ENCODE data around the gene APPBP2. TPM values are rescaled to one million over a fixed set of nuclear protein-coding genes. Genes with fewer than 3 reads are reported as not detected.

APPBP2 gene
- total RNA-seq, 1 donor from 2014 or later, result 8.6 TPM

GRCh38 chr17:60416368-60416925 lies 109.6 kb downstream of the APPBP2 start:
- no peaks in the 10 kb centered on the region for H3K9me3 ChIP-seq
- no peak for DNase-seq (ENCODE audit: low spot score in 2 of 2)
- intact Hi-C loops (cut with DNase I), result no loop called here
- H3K4me3 ChIP-seq, result no peak overlapping the region
- no peaks in the 10 kb centered on the region for H3K27me3 ChIP-seq
- H3K4me1 ChIP-seq, result no peaks in the 10 kb centered on the region
- no peaks in the 10 kb centered on the region for H3K36me3 ChIP-seq
- H3K27ac ChIP-seq, result no peak overlapping the region
- TF ChIP-seq, protein P1, sequence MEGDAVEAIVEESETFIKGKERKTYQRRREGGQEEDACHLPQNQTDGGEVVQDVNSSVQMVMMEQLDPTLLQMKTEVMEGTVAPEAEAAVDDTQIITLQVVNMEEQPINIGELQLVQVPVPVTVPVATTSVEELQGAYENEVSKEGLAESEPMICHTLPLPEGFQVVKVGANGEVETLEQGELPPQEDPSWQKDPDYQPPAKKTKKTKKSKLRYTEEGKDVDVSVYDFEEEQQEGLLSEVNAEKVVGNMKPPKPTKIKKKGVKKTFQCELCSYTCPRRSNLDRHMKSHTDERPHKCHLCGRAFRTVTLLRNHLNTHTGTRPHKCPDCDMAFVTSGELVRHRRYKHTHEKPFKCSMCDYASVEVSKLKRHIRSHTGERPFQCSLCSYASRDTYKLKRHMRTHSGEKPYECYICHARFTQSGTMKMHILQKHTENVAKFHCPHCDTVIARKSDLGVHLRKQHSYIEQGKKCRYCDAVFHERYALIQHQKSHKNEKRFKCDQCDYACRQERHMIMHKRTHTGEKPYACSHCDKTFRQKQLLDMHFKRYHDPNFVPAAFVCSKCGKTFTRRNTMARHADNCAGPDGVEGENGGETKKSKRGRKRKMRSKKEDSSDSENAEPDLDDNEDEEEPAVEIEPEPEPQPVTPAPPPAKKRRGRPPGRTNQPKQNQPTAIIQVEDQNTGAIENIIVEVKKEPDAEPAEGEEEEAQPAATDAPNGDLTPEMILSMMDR (IDR thresholded peaks at IDR 0.05), result no peak

GRCh38 chr17:60415146-60415545 lies 110.9 kb downstream of the APPBP2 start:
- no peaks in the 10 kb centered on the region for H3K9me3 ChIP-seq
- no peak overlapping the region for H3K27ac ChIP-seq
- no peak for DNase-seq (ENCODE audit: low spot score in 2 of 2)
- H3K4me3 ChIP-seq, result no peak overlapping the region
- H3K27me3 ChIP-seq, result no peaks in the 10 kb centered on the region
- intact Hi-C loops (cut with DNase I), result no loop called here
- TF ChIP-seq, protein P1 (IDR thresholded peaks at IDR 0.05), result no peak
- H3K36me3 ChIP-seq, result no peaks in the 10 kb centered on the region
- H3K4me1 ChIP-seq, result no peaks in the 10 kb centered on the region

- H3K27ac ChIP-seq, result no peak overlapping the region
- H3K36me3 ChIP-seq, result no peaks in the 10 kb centered on the region
- no peak for DNase-seq (ENCODE audit: low spot score in 2 of 2)
- H3K4me3 ChIP-seq, result no peak overlapping the region
- H3K4me1 ChIP-seq, result no peaks in the 10 kb centered on the region
- intact Hi-C loops (cut with DNase I), result no loop called here
- H3K27me3 ChIP-seq, result no peaks in the 10 kb centered on the region
- TF ChIP-seq, protein P1 (IDR thresholded peaks at IDR 0.05), result no peak
- H3K9me3 ChIP-seq, result no peaks in the 10 kb centered on the region
Observed at GRCh38 chr17:60412701-60413100, 113.3 kb downstream of the APPBP2 start.

DNA sequence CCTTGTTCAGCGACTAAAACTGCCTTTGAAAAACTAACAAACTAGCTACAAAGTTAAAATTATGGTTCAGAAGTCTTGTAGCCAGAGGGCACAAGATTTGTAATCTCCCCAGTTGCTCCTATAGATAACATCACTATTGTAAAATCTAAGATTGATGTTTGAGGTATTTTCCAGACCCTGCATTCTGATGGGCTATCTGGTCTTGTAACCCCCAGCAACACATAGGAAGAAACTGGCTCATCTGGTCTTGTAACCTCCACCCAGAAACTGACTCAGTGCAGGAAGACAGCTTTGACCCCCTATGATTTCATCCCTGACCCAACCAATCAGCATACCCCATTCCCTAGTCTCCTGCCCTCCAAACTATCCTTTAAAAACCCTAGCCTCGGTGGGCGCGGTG lies 116.0 kb downstream of the APPBP2 start:
- H3K4me3 ChIP-seq, result no peak overlapping the region
- no peaks in the 10 kb centered on the region for H3K36me3 ChIP-seq
- no peaks in the 10 kb centered on the region for H3K27me3 ChIP-seq
- TF ChIP-seq, protein P1 (IDR thresholded peaks at IDR 0.05), result no peak
- intact Hi-C loops (cut with DNase I), result no loop called here
- H3K4me1 ChIP-seq, result no peaks in the 10 kb centered on the region
- DNase-seq (ENCODE audit: low spot score in 2 of 2), result no peak
- H3K9me3 ChIP-seq, result no peaks in the 10 kb centered on the region
- H3K27ac ChIP-seq, result no peak overlapping the region

DNA sequence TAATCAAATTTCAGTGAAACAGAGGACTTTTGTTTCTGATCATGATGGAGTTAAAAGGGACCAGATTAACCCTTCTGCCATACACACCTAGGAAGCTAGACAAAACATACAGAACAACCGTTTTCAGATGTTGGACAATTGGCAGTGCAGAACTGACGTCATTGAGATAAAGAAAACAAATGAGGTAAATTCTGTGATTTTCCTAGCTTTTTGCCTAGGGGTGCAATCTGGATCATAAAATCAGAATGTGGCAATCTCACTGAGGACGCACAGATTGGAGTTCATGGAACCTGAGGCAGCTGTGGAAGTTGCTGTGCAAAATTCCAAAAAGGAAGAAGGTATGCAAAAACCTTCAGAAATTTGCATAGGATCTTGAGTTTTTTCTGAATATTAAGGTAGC lies 119.2 kb downstream of the APPBP2 start:
- H3K27me3 ChIP-seq, result no peaks in the 10 kb centered on the region
- no peak for DNase-seq (ENCODE audit: low spot score in 2 of 2)
- H3K4me1 ChIP-seq, result no peaks in the 10 kb centered on the region
- intact Hi-C loops (cut with DNase I), result no loop called here
- no peaks in the 10 kb centered on the region for H3K36me3 ChIP-seq
- H3K4me3 ChIP-seq, result no peak overlapping the region
- no peak overlapping the region for H3K27ac ChIP-seq
- no peaks in the 10 kb centered on the region for H3K9me3 ChIP-seq
- TF ChIP-seq, protein P1 (IDR thresholded peaks at IDR 0.05), result no peak

- Histone ChIP-seq H3K4me1 (no peaks in the 10 kb centered on the region), H3K4me3 (no peak overlapping the region), H3K27ac (no peak overlapping the region), H3K36me3 (no peaks in the 10 kb centered on the region), H3K9me3 (no peaks in the 10 kb centered on the region), H3K27me3 (no peaks in the 10 kb centered on the region)
- TF ChIP-seq, protein P1 (IDR thresholded peaks at IDR 0.05), result no peak
- intact Hi-C loops (cut with DNase I), result no loop called here
- DNase-seq (ENCODE audit: low spot score in 2 of 2), result no peak
Observed at GRCh38 chr17:60403962-60404361, 122.1 kb downstream of the APPBP2 start.
